Measurements from ENCODE around the gene ACAD10.

DNA sequence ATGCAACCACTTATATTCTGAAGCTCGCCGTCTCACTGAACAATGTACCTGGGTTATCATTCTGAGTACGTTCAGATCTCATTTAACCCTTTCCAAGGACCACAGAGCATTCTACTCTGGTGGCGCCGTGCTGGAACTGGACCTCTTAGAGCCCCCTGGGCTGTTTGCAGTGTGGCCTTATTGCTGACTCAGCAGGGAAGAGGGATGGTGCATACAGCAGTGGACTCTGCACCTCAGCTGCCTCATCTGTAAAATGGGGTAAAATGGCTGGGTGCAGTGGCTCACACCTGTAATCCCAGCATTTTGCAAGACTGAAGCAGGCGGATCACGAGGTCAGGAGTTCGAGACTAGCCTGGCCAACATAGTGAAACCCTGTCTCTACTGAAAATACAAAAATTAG lies 83.7 kb downstream of the ACAD10 start:
- TF ChIP-seq SIN3A (IDR thresholded peaks at IDR 0.05; ENCODE audit: borderline replicate concordance, insufficient read depth, low read length) (no peak), POLR2AphosphoS5 (IDR thresholded peaks at IDR 0.05; ENCODE audit: low read depth, low read length) (no peak)

Measured in PFSK-1 (cell line).